Measurements from ENCODE around the gene MLLT3.

DNA sequence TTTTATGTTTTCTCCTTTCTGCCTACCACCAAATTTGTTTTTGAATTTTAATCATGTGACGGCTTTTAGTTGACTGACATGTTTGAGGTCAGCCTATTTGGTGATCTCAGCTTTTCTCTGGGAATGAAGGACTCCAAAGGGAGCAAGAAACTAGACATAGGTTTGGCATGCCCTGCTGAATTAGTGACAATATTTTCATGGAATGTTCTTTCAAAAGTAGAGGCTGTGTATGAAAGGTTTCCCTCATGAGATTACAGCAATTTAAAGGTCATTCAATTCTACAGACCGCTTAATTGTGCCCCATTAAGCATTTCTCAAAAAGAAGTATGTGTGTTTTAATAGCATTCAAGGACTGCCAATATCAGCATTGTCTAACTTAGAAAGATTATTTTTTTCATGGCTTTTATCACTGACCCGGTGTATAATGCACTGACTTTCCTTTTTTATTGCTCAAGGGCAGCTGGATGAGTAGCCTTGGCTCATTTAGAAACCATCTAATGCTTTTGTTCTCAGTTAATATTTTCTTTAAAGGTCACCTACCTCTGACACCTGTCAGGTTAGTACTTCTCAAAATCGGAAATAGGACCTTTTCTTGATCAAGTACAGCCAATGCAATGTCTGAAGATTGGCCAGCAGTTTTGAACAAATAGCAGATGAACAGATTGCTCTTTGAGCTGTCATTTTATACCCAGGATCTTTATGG lies 8.1 kb upstream of the MLLT3 start:
- TF ChIP-seq, protein P1, sequence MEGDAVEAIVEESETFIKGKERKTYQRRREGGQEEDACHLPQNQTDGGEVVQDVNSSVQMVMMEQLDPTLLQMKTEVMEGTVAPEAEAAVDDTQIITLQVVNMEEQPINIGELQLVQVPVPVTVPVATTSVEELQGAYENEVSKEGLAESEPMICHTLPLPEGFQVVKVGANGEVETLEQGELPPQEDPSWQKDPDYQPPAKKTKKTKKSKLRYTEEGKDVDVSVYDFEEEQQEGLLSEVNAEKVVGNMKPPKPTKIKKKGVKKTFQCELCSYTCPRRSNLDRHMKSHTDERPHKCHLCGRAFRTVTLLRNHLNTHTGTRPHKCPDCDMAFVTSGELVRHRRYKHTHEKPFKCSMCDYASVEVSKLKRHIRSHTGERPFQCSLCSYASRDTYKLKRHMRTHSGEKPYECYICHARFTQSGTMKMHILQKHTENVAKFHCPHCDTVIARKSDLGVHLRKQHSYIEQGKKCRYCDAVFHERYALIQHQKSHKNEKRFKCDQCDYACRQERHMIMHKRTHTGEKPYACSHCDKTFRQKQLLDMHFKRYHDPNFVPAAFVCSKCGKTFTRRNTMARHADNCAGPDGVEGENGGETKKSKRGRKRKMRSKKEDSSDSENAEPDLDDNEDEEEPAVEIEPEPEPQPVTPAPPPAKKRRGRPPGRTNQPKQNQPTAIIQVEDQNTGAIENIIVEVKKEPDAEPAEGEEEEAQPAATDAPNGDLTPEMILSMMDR (IDR thresholded peaks at IDR 0.05; ENCODE audit: borderline replicate concordance, extremely low read depth, low read length, poor library complexity, severe bottlenecking), result no peak
- no peak for TF ChIP-seq EZH2 (IDR thresholded peaks at IDR 0.05; ENCODE audit: borderline replicate concordance, low read depth, low read length, severe bottlenecking)

Data from DND-41 (cell line).